Mesendoderm (in vitro differentiated cells): ENCODE results near the gene SLC29A4.
"Not testable (repeated sequence)": the region's sequence is repeated elsewhere in the genome, so short reads cannot be mapped to it uniquely, and the experiment has no call there.

Experiments used
- DNase-seq: peaks from one replicate; pipeline ENCODE4 v3.0.0; 2013
- H2AK5ac ChIP-seq: 2 replicates; pipeline ENCODE4 v1.6.1; 2013; ENCODE audit warnings: low read length, inconsistent platforms
- H2BK120ac ChIP-seq: 2 replicates; pipeline ENCODE4 v1.6.1; 2013; ENCODE audit warnings: low read depth, mild to moderate bottlenecking, low read length, moderate library complexity, mixed read lengths
- H2BK15ac ChIP-seq: replicated peaks from 2 replicates; pipeline ENCODE4 v1.6.1; 2013; ENCODE audit warnings: low read depth, mild to moderate bottlenecking, moderate library complexity
- H2BK5ac ChIP-seq: 2 replicates; pipeline ENCODE4 v1.6.1; 2013; ENCODE audit warnings: low read length, inconsistent platforms
- H3K18ac ChIP-seq: 2 replicates; pipeline ENCODE4 v1.6.1; 2013; ENCODE audit warnings: mild to moderate bottlenecking, low read length, mixed read lengths
- H3K23ac ChIP-seq: one replicate; pipeline ENCODE4 v1.6.1; 2013; ENCODE audit warnings: low read length
- H3K27ac ChIP-seq: 2 replicates; pipeline ENCODE4 v1.5.1; 2013; ENCODE audit warnings: low read depth, mild to moderate bottlenecking, inconsistent platforms, low read length, moderate library complexity
- H3K27me3 ChIP-seq: 2 replicates; pipeline ENCODE4 v1.6.1; 2013; ENCODE audit warnings: low read length, control low read depth, mild to moderate bottlenecking, inconsistent platforms; ENCODE audit not compliant: insufficient read depth, poor library complexity
- H3K36me3 ChIP-seq: 2 replicates; pipeline ENCODE4 v1.6.1; 2013; ENCODE audit warnings: low read length, inconsistent platforms; ENCODE audit not compliant: control insufficient read depth, insufficient read depth
- H3K4ac ChIP-seq: one replicate; pipeline ENCODE4 v1.6.1; 2013; ENCODE audit warnings: low read depth, mild to moderate bottlenecking, low read length, moderate library complexity
- H3K4me1 ChIP-seq: 2 replicates; pipeline ENCODE4 v1.6.1; 2013; ENCODE audit warnings: low read depth, low read length, inconsistent platforms; ENCODE audit not compliant: control insufficient read depth
- H3K4me2 ChIP-seq: 2 replicates; pipeline ENCODE4 v1.6.1; 2013; ENCODE audit warnings: low read length
- H3K4me3 ChIP-seq: 2 replicates; pipeline ENCODE4 v1.5.1; 2013; ENCODE audit warnings: mild to moderate bottlenecking, low read length
- H3K56ac ChIP-seq: one replicate; pipeline ENCODE4 v1.6.1; 2013; ENCODE audit warnings: low read length
- H3K79me1 ChIP-seq: 2 replicates; pipeline ENCODE4 v1.6.1; 2013; ENCODE audit warnings: low read length, inconsistent platforms
- H3K79me2 ChIP-seq: 2 replicates; pipeline ENCODE4 v1.6.1; 2013; ENCODE audit warnings: mild to moderate bottlenecking, low read length; ENCODE audit not compliant: control insufficient read depth, insufficient read depth
- H3K9ac ChIP-seq: 2 replicates; pipeline ENCODE4 v1.6.1; 2013; ENCODE audit warnings: low read length, inconsistent platforms
- H4K5ac ChIP-seq: one replicate; pipeline ENCODE4 v1.6.1; 2013; ENCODE audit warnings: low read length
- H4K8ac ChIP-seq: one replicate; pipeline ENCODE4 v1.6.1; 2013; ENCODE audit warnings: low read depth, mild to moderate bottlenecking, control low read depth, low read length, moderate library complexity
- WGBS: extraction: QIAGEN DNeasy Blood & Tissue Kit; methylation state at CpG from one replicate; pipeline ENCODE4 v1.1.7; 2013; ENCODE audit warnings: low lambda C conversion rate, missing lambda C conversion rate; ENCODE audit not compliant: insufficient coverage; ENCODE audit errors: extremely low coverage; 5-methylcytosine and 5-hydroxymethylcytosine counted together

Gene SLC29A4

GRCh38 chr7:5305050-5305449 lies 22.3 kb downstream of the SLC29A4 start:
- no CpG with 5 or more reads among the region's 9 CpGs for WGBS
- H3K4me3 ChIP-seq, H3K4me1 ChIP-seq, H4K5ac ChIP-seq, H3K27ac ChIP-seq, H3K4me2 ChIP-seq, H3K79me1 ChIP-seq, H3K79me2 ChIP-seq, H3K27me3 ChIP-seq, H3K18ac ChIP-seq, H2BK120ac ChIP-seq, H2AK5ac ChIP-seq, H3K56ac ChIP-seq, H2BK15ac ChIP-seq, DNase-seq, H3K23ac ChIP-seq, H3K4ac ChIP-seq, H4K8ac ChIP-seq, H2BK5ac ChIP-seq, H3K36me3 ChIP-seq, H3K9ac ChIP-seq: not testable (repeated sequence)

- H2BK5ac ChIP-seq, H3K79me1 ChIP-seq, H4K5ac ChIP-seq, H3K4me3 ChIP-seq, H3K4ac ChIP-seq, H4K8ac ChIP-seq, DNase-seq, H3K9ac ChIP-seq, H2BK120ac ChIP-seq, H2BK15ac ChIP-seq, H3K27ac ChIP-seq, H3K36me3 ChIP-seq, H3K4me2 ChIP-seq, H3K56ac ChIP-seq, H3K27me3 ChIP-seq, H3K79me2 ChIP-seq, H3K18ac ChIP-seq, H3K23ac ChIP-seq, H3K4me1 ChIP-seq, H2AK5ac ChIP-seq: not testable (repeated sequence)
- WGBS: no CpG with 5 or more reads among the region's 39 CpGs
Observed at GRCh38 chr7:5307221-5308142, 24.7 kb downstream of the SLC29A4 start.

- Histone ChIP-seq H2BK5ac (no peak overlapping the region), H2BK15ac (no peak overlapping the region), H3K4ac (no peak overlapping the region), H2AK5ac (no peak overlapping the region), H3K18ac (no peak overlapping the region), H3K23ac (no peak overlapping the region), H2BK120ac (no peak overlapping the region), H4K8ac (no peak overlapping the region), H3K4me2 (no peak overlapping the region), H3K27me3 (no peaks in the 10 kb centered on the region), H3K36me3 (peaks cover 2% of the 10 kb centered on the region), H3K4me1 (no peaks in the 10 kb centered on the region), H3K27ac (no peak overlapping the region), H4K5ac (no peak overlapping the region), H3K4me3 (no peak overlapping the region), H3K56ac (no peak overlapping the region), H3K79me2 (no peaks in the 10 kb centered on the region), H3K79me1 (no peaks in the 10 kb centered on the region), H3K9ac (no peak overlapping the region)
- no peak for DNase-seq
- WGBS: no CpG with 5 or more reads among the region's 25 CpGs
Observed at GRCh38 chr7:5309146-5309545, 26.4 kb downstream of the SLC29A4 start.

GRCh38 chr7:5310822-5311405 lies 28.2 kb downstream of the SLC29A4 start:
- Histone ChIP-seq H2BK5ac (no peak overlapping the region), H3K56ac (no peak overlapping the region), H2AK5ac (no peak overlapping the region), H3K27me3 (no peaks in the 10 kb centered on the region), H3K4ac (no peak overlapping the region), H4K5ac (no peak overlapping the region), H3K18ac (no peak overlapping the region), H3K9ac (no peak overlapping the region), H3K36me3 (peaks cover 2% of the 10 kb centered on the region), H2BK120ac (no peak overlapping the region), H3K4me3 (no peak overlapping the region), H4K8ac (no peak overlapping the region), H3K79me1 (no peaks in the 10 kb centered on the region), H3K4me1 (no peaks in the 10 kb centered on the region), H3K23ac (no peak overlapping the region), H3K4me2 (no peak overlapping the region), H3K27ac (no peak overlapping the region), H2BK15ac (no peak overlapping the region), H3K79me2 (no peaks in the 10 kb centered on the region)
- no peak for DNase-seq
- no CpG with 5 or more reads among the region's 16 CpGs for WGBS

GRCh38 chr7:5312276-5313070 lies 29.7 kb downstream of the SLC29A4 start:
- not testable (repeated sequence) for H3K18ac ChIP-seq, H2AK5ac ChIP-seq, H3K27ac ChIP-seq, H3K56ac ChIP-seq, H2BK120ac ChIP-seq, H3K79me1 ChIP-seq, H3K4ac ChIP-seq, H3K4me1 ChIP-seq, H2BK15ac ChIP-seq, H3K4me2 ChIP-seq, H4K5ac ChIP-seq, H3K4me3 ChIP-seq, H3K27me3 ChIP-seq, H2BK5ac ChIP-seq, H3K23ac ChIP-seq, DNase-seq, H4K8ac ChIP-seq, H3K79me2 ChIP-seq, H3K36me3 ChIP-seq, H3K9ac ChIP-seq
- WGBS: 100% methylated on average over 2 of the region's 46 CpGs
